Measurements from ENCODE around the gene TRIM14. TPM values are rescaled to one million over a fixed set of nuclear protein-coding genes. Genes with fewer than 3 reads are reported as not detected.
A peak's percentile ranks its signal among the peaks of the same experiment; 100 is the strongest.

Gene TRIM14
- total and polyA plus RNA-seq, 10 of the 15 experiments (the other 5 are each of a cell fraction or from before 2014, with no cell fraction given): 8.6 to 53.3 (median 35.7) TPM

GRCh38 chr9:98045234-98046179 is 73.5 kb downstream of the TRIM14 start (continued):
- TF ChIP-seq, protein P1, sequence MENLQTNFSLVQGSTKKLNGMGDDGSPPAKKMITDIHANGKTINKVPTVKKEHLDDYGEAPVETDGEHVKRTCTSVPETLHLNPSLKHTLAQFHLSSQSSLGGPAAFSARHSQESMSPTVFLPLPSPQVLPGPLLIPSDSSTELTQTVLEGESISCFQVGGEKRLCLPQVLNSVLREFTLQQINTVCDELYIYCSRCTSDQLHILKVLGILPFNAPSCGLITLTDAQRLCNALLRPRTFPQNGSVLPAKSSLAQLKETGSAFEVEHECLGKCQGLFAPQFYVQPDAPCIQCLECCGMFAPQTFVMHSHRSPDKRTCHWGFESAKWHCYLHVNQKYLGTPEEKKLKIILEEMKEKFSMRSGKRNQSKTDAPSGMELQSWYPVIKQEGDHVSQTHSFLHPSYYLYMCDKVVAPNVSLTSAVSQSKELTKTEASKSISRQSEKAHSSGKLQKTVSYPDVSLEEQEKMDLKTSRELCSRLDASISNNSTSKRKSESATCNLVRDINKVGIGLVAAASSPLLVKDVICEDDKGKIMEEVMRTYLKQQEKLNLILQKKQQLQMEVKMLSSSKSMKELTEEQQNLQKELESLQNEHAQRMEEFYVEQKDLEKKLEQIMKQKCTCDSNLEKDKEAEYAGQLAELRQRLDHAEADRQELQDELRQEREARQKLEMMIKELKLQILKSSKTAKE (IDR thresholded peaks at IDR 0.05; ENCODE audit: low read depth, poor library complexity, severe bottlenecking): no peak
- TF ChIP-seq PAX5 (IDR thresholded peaks at IDR 0.05; ENCODE audit: borderline replicate concordance, low read depth, low read length) (no peak), FOXK2 (IDR thresholded peaks at IDR 0.05) (no peak), POU2F2 (IDR thresholded peaks at IDR 0.05; ENCODE audit: borderline replicate concordance, low read depth, low read length) (peak; percentile 62; the same call in 1 of the 3 replicates), NFYB (IDR thresholded peaks at IDR 0.05; ENCODE audit: insufficient read depth, low read depth, low read length) (peak; percentile 80), SP1 (IDR thresholded peaks at IDR 0.05; ENCODE audit: low read depth, low read length) (peak; percentile 30), CBX3 (IDR thresholded peaks at IDR 0.05; ENCODE audit: borderline replicate concordance, low read depth) (no peak), CBX5 (IDR thresholded peaks at IDR 0.05; ENCODE audit: low read depth) (0 out of 2 replicates have a peak, but pooled peaks have one; percentile 62)
- TF ChIP-seq, protein P2, sequence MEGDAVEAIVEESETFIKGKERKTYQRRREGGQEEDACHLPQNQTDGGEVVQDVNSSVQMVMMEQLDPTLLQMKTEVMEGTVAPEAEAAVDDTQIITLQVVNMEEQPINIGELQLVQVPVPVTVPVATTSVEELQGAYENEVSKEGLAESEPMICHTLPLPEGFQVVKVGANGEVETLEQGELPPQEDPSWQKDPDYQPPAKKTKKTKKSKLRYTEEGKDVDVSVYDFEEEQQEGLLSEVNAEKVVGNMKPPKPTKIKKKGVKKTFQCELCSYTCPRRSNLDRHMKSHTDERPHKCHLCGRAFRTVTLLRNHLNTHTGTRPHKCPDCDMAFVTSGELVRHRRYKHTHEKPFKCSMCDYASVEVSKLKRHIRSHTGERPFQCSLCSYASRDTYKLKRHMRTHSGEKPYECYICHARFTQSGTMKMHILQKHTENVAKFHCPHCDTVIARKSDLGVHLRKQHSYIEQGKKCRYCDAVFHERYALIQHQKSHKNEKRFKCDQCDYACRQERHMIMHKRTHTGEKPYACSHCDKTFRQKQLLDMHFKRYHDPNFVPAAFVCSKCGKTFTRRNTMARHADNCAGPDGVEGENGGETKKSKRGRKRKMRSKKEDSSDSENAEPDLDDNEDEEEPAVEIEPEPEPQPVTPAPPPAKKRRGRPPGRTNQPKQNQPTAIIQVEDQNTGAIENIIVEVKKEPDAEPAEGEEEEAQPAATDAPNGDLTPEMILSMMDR (IDR thresholded peaks at IDR 0.05 in 2 of 3, conservative IDR thresholded peaks at IDR 0.05 in 1 of 3; ENCODE audit: control insufficient read depth in 2 of 3, extremely low read depth in 1 of 3, insufficient read depth in 1 of 3, low read depth in 3 of 3, low read length in 3 of 3): peak in 2 of 3 experiments; percentile 9 to 30; a peak in 1 of 6 replicates
